NCI-H1436 (cell line): ENCODE data around the gene MBIP.

Source experiments
- DNase-seq: peaks from one replicate; lab custom pipeline; 2025; lab: John Stamatoyannopoulos, UW

The MBIP gene

DNA sequence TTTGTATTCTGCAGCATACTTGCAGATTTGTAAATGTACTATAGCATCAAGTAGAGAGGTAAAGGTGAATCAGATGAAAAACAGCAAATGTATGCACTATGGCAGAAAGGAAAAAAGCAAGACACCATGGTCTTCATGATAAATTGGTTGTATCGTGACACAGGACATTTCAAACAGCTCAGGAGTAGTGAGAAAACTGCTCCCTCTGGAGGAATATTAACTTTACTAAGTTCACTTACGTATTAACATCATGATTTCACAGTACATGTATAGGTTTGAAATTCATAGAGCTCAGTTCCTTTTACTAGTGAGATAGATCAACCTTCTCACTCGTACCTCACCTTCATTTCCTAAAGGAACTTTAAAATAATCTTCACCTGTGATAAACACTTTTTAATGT lies 6.5 kb downstream of the MBIP start:
- no peak for DNase-seq

DNA sequence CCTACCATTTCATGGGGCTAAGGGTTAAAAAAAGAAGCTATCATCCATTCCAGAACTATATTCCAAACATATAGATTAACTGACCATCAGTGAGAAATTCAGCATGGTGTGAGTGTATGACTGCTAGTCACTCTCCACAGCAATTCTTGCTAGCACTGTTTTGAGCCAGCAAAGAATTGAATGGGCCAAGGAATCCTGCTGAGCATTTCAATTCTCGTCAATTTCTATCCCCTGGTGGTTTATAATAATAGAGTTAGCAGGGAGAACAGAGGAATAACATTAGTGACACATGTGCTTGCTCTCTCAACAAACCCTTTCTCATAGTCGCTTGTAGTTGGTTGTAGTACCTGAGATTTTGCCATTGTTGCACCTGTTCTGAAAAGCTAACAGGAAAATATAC lies 7.2 kb downstream of the MBIP start:
- peak; percentile 20 for DNase-seq

- DNase-seq, result no peak
These were observed 13.6 kb downstream of the MBIP start for GRCh38 chr14:36306836-36307235.

DNA sequence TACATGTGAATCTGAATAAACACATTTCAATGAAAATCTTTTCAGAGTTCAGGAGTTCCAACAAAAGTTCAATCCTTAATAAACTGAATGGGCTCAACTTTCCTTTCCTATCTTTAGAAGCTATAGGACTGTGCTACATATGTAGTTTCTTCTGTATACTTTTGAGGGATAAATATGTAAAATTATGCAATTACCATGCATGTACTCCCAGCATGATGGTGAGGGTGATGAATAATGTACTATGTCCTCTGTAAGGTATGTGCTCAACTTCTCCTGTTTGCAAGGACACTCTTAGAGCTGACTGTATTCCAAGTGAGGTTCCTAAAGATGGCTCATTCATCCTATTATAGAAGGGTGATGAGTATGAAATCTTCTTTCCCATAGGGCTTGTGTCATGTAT lies 15.5 kb downstream of the MBIP start:
- no peak for DNase-seq

DNA sequence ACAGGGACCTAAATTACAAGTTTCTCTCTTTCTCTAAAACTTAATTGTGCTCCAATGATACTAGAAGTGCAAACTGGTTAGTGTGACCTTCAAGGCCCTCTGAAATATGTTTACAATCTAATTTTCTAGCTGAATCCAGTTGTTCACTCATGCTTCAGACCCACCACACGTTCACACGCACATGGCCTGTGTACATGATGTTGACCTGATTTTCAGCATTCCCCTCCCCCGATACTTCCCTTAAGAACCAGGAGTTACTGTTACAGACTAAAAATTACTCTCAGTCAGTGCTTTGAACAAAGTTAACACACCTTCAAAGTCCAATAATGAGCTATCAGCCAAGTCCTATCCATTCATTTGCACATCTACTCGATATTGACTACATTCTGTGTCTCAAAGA lies 16.5 kb downstream of the MBIP start:
- DNase-seq, result no peak

- DNase-seq, result no peak
These were observed 17.6 kb downstream of the MBIP start for GRCh38 chr14:36302823-36303222.

- DNase-seq, result no peak
These were observed 19.3 kb downstream of the MBIP start for GRCh38 chr14:36301159-36301558.

GRCh38 chr14:36300337-36300736 lies 20.1 kb downstream of the MBIP start:
- no peak for DNase-seq

GRCh38 chr14:36295642-36296627 lies 24.5 kb downstream of the MBIP start:
- no peak for DNase-seq

DNA sequence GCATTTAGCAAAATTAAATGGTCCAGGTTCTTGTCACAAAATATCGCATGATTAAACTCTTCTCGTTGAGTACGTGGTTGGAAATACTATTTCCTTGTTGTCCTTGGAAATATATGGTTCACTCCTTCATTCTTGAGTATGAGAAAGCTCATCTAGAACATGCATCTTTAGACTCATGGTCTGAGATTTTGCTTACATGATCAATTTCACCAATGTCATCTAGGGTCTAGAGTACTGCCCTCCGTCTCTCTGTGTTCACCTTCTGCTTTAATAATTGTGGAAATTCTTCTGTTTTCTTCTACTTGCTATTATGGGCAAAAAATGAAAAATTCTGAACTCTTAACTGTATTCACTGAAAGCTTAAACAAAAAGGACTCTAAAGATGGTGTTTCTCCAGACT lies 25.9 kb downstream of the MBIP start:
- no peak for DNase-seq

DNA sequence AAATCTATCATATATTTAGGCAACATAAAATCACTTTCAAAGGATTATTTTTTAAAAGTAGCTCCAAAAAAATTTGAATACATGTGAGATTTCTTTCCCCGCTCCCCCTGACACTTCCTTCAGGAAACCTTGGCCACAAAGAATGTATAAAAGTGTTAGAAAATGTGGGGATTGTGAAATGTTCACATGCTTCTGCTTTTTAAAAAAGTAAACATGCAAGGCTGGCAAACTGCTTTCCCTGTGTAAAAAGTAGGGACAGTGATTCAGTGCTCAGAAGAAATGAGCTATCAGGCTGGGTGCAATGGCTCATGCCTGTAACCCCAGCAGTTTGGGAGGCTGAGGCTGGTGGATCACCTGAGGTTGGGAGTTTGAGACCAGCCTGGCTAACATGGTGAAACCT lies 26.6 kb downstream of the MBIP start:
- no peak for DNase-seq

GRCh38 chr14:36289954-36290353 lies 30.5 kb downstream of the MBIP start:
- no peak for DNase-seq

- no peak for DNase-seq
These were observed 31.9 kb downstream of the MBIP start for GRCh38 chr14:36288496-36288895.

GRCh38 chr14:36284971-36285595 lies 35.4 kb downstream of the MBIP start:
- DNase-seq, result no peak

GRCh38 chr14:36281309-36281708 lies 39.1 kb downstream of the MBIP start:
- DNase-seq, result no peak

DNA sequence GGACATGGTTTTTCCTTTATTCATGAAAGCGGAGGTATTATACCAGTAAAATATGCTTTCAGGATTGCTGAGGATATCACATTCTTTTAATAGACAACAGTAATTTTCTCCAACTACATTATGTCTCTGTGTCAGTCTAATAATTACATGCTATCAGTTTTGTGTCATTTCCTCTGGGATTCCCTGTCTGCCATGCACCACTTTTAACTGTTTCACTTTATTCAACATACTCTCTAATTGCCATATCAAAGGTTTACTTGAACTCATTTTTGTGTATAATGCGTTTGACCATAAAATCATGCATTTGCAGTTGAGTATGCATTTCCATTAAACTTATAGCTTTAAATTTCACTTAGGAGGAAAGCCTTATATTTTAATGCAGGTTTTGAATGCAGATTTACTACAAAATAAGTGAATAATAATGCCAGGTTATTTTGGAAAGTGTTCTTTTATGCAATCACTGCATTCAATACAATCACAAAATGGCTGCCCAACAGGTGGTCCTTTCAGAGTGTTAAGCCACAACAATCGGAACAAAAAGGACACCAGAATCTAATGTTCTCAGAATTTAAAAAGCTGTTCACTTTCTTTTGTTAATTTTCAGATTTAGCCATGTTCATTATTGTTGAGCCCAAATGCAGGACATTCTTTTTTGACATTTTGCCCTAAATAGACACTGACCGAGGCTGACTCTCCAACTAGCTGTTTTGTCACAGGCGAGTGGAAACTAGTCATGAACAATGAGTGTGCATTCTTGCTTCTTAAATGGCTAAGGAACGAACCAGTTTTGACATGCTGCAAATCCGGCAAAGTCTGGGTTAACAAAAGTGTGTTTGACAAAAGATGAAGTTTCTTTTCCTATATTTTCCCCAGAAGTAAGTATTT lies 40.9 kb downstream of the MBIP start:
- DNase-seq, result no peak

DNA sequence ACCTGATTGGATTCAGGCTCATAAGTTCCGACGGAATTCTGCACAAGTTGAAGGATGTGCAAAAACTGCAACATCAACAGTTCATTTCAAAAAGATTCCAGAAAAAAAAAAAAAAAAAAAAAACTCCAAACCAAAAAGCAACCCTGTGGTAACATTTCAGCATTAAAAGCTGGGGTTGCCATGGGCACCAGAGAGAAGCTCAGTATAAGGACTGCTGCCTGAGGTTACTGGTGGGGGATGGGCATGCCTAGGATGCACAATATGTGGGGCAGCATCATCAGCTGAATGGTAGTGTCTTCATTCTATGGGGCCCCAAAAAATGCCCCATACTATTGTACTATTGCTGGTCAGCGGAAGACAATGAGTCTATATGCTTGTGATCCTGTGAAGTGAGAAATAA lies 44.7 kb downstream of the MBIP start:
- no peak for DNase-seq

DNA sequence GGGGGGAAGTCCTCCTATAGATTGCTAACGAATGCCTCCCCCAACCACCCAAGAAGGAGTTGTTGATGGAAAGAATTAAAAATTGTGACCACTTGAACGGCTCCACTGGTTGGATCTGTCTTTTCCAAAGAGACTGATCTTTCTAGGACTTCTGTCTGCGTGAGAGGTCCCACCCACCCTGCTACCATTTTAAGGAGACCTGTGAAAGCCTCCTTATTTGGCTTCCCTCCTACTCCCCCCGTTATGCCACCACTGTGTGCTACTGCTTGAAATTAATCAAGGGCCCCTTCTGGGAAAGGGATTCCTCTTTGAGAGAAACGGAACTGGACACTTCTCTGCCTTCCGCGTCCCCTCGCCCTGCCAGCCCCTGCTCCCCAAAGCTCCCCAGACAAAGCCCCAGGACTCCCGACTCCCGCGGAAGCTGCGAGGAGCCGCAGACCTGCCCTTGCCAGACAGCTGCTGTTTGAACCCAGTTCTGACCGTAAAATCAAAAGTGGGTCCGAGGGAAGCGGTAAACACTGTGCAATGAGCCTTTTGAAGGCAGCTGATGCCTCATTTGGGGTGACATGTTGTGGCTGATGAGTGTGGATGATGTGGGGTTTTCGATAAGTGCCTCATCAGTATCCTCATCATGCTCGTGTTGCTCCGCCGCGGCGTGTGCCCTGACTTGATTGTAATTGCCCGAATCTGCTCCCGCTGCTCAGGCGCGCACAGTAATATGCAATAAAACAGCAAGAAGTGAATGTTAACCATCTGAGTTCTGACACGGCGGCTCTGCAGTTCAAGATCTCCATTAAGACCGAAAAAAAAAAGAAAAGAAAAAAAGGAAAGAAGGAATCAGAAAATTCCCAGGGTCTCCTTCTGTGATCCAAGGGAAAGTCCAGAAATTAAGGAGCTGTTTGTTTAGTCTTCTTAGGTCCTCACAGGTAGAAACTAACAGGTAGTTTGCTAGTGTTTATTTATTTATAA lies 48.2 kb downstream of the MBIP start:
- DNase-seq, result no peak

DNA sequence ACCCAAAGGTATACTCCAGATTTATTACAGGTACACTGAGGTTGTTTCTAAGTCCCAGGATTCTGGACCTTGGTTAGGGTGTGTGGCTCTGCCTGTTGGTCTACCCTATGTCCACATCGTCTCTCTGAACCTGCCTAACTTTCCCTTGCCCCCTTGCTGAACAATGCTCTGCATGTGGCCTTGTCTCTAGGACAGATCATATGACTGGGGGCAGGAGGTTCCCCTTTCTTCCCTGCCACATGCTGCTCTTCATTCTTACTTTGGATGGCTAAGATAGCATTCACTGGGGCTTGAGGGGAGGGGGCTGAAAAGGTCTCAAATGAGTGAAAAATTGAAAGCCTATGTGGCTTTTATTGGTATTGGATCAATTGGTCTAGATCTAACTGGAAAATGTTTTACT lies 49.2 kb downstream of the MBIP start:
- no peak for DNase-seq

DNA sequence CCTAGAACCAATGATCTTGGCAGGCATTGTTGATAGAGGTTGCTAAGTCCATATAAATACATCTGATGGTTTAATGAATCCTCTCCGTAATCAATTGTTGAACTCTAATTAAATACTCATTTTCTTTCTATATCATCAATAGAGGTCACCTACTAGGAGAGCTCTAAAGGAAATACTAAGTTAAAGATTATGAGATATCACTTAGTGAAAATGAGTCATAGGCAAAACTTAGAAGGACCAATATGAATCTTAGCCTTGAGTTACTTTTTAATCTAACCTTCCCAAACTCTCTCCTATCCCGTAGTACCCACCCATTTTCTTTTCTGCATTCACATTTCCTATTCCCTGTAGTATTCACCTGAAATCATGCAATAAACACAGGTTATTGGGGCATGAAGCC lies 50.2 kb downstream of the MBIP start:
- DNase-seq, result no peak

GRCh38 chr14:36268121-36268520 lies 52.3 kb downstream of the MBIP start:
- peak; percentile 62 for DNase-seq
